ENCODE data around the gene TMIGD2.

DNA sequence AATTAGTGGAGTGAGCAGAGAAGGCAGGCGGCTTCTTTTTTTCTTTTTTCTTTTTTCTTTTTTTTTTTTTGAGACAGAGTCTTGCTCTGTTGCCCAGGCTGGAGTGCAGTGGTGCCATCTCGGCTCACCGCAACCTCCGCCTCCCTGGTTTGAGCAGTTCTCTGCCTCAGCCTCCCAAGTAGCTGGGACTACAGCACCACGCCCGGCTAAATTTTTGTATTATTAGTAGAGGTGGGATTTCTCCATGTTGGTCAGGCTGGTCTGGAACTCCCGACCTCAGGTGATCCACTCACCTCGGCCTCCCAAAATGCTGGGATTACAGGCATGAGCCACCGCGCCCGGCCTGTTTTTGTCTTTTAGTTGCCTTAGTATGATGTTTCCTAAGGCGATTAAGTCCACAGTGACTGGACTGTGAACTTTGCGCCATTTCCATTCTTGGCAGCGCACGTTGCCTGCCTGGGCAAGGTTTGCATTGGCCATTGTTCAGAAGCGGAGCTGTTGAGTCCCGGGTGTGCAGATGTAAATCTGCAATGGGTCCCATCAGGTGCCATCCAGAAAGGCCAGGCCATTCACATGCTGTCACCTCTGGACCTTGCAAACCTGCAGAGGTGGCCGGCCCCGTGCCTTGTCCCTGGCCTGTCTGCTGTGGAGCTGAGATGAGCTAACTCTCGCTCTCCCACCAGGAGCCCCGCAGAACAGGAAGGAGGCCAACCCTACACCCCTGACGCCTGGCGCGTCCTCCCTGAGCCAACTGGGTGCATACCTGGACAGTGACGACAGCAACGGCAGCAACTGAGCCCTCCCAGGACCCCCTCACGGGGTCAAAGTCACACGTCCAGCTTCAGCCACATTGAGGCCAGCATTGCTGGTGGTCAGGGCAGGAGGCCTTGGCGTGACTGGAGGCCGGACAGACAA is 34.0 kb downstream of the TMIGD2 start:
- TF ChIP-seq POLR2AphosphoS5 (IDR thresholded peaks at IDR 0.05; ENCODE audit: low read depth, low read length) (no peak), FOXP2 (optimal IDR thresholded peaks at IDR 0.05; ENCODE audit: borderline replicate concordance, extremely low read depth, extremely low read length, insufficient read depth) (no peak), TAF1 (IDR thresholded peaks at IDR 0.05; ENCODE audit: borderline replicate concordance, insufficient read depth, low read length) (no peak), SIN3A (IDR thresholded peaks at IDR 0.05; ENCODE audit: borderline replicate concordance, insufficient read depth, low read length) (no peak)
- TF ChIP-seq, protein P1, sequence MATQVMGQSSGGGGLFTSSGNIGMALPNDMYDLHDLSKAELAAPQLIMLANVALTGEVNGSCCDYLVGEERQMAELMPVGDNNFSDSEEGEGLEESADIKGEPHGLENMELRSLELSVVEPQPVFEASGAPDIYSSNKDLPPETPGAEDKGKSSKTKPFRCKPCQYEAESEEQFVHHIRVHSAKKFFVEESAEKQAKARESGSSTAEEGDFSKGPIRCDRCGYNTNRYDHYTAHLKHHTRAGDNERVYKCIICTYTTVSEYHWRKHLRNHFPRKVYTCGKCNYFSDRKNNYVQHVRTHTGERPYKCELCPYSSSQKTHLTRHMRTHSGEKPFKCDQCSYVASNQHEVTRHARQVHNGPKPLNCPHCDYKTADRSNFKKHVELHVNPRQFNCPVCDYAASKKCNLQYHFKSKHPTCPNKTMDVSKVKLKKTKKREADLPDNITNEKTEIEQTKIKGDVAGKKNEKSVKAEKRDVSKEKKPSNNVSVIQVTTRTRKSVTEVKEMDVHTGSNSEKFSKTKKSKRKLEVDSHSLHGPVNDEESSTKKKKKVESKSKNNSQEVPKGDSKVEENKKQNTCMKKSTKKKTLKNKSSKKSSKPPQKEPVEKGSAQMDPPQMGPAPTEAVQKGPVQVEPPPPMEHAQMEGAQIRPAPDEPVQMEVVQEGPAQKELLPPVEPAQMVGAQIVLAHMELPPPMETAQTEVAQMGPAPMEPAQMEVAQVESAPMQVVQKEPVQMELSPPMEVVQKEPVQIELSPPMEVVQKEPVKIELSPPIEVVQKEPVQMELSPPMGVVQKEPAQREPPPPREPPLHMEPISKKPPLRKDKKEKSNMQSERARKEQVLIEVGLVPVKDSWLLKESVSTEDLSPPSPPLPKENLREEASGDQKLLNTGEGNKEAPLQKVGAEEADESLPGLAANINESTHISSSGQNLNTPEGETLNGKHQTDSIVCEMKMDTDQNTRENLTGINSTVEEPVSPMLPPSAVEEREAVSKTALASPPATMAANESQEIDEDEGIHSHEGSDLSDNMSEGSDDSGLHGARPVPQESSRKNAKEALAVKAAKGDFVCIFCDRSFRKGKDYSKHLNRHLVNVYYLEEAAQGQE (IDR thresholded peaks at IDR 0.05; ENCODE audit: insufficient read depth in 1 of 2, low read depth in 2 of 2, low read length in 2 of 2), result no peak

Measured in PFSK-1 (cell line).